NCI-H524 treated with DMSO at 0.1 percent for 48 hours (cell line): Measurements from ENCODE around the gene UHRF1.
"Not testable (repeated sequence)": the region's sequence is repeated elsewhere in the genome, so short reads cannot be mapped to it uniquely, and the experiment has no call there.

ENCODE experiments used
- DNase-seq: peaks from one replicate; lab custom pipeline; 2025; lab: John Stamatoyannopoulos, UW

Gene UHRF1

DNA sequence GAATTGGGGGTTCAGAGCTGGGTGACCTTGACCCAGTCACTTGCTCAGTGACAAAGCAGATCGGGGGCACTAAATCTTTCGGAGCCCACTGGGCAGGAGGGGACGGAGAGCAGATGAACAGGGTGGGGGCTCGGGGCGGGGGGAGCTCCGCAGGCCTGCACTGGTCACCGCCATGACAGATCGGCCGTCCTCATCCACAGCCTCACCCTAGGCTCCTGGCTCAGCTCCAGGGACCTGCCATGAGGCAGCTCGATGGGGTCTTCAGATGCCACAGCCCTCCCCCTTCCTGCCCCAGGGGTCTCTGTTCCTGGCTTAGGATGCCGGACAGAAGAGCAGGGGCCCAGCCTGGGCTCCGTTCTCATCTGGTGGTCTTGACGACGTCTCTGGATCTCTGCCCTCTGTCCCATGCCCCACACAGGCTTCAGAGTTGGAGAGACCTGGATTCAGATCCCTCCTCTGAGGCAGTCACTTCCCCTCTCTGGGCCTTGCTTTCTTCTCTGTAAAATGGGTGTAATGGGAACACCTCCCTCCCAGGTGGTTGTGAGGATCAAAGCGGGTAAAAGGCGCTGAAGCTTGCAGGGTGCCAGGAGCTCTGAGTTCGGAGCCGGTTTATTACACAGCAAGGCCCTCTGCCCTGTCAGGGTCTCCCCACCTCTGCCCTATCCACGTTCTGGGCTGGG lies 62.7 kb downstream of the UHRF1 start:
- DNase-seq, result no peak

GRCh38 chr19:4972509-4973230 lies 63.4 kb downstream of the UHRF1 start:
- DNase-seq, result no peak

DNA sequence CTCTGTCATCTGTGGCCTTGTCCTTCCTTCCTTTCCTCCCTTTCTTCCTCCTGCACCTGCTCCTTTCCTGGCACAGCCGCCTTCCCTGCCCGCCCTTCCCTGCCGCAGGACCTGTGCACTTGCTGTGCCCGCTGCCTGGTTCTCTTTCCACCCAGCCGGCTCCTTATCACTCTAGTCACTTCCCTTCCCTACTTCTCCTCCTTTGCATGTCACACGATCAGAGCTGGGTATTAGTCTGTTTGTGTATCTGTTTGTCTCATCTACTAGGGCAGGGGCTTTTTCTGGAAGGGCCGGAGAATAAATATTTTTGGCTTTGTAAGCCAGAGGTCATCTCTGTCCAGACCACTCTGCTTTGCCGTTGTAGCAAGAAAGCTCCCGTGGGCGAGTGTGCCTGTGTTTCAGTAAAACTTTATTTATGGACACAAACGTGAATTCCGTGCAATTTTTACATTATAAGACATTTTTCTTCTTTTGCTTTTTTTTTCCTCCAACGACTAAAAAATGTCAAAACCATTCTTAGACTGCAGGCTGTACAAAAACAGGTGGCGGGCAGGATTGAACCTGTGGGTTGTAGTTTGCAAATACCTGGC lies 65.7 kb downstream of the UHRF1 start:
- DNase-seq, result no peak

- DNase-seq, result not testable (repeated sequence)
These were observed 66.3 kb downstream of the UHRF1 start for GRCh38 chr19:4975601-4976000.

DNA sequence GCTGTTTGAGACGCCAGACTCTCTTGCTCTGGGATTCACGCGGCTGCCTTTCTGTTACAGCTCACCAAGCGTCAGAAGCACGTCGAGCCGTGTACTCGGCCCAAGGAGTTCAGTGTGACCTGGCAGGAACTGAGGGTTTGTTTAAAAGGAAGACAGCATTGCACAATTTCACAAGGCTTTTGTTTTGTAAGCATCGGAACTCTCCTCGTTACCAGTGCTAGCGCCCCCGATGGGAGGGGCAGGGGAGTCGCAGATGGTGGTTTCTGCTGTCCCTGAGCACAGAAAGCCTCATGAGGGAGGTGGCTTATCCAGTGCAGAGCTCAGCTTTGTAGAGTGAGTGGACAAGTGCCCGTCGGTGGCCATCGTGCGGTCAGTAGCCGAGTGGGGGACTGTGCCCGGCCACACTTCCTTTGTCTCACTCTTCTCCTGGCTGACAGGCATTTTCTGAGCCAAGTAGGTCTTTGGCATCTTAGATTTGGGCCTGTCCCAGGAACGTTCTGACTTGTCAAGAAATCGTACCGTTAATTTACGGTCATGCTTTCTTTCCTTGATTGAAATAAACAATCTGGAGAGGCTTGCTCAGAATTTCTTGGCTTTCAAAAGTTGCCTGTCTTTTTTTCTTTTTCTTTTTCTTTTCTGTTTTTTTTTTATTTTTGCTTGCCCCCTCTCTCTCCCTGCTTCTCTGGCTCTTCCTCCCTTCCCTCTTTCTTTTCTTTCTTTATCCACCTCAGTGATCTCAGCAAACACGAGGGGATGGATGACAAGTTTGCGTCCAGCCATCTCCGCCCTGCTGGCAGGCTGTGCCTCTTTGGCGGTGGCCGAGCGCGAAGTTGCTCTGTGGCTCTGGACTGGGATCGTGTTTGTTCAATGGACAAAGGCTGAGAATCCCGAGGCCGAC lies 67.3 kb downstream of the UHRF1 start:
- DNase-seq, result no peak

DNA sequence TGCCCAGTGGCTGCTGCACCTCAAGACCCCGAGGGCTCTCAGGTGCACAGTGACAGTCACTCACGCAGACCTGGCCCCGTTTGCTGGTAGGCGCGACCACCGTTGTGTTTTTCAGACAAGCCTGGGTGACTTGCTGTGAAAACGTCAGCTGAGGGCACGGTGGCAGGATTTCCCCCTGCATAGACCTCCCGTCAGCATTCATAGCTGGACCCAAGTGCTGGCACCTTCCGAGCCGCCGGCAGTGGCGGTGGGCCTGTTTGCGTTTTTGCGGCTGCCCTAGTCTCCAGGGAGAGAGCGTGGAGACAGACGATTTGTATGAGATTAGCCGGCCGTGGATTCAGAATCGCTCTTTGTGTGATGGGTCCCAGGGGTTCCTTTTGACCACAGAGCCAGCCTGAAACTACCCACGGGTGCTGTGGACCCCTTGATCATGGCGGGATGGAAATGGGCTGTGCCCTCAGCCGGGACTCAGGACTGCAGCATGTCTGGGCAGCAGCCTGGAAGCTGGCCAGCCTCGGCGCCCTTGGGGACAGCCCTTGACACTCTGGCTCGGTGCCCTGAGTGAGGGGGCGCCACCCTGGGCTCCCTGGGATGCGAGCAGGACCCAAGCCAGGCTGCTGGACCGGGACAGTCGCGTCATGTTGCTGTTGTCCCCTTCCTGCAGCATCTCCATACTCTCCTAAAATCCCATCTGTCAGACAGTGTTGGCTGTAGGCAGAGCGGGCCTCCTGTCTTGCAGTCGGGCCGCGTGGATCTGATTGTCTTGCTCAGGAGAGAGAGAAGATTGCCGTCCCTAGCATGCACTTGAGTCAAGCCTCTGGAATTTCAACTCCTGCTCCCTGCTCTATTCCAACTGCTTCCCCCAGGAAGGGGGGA lies 68.2 kb downstream of the UHRF1 start:
- no peak for DNase-seq

- DNase-seq, result no peak
These were observed 70.0 kb downstream of the UHRF1 start for GRCh38 chr19:4979211-4979807.

DNA sequence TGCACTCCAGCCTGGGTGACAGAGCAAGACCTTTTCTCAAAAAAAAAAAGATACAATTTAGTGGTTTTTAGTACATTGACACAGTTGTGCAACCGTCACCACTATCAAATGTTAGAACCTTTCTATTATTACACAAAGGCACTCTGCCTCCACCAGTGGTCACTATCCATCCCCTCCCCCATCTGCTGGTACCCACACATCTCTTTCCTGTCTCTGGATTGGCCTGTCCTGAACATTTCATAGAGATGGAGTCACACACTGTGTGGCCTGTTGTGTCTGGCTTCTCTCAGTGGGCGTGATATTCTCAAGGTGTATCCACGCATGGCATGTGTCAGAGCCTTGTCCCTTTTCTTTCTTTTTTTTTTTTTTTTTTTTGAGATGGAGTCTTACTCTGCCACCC lies 70.8 kb downstream of the UHRF1 start:
- no peak for DNase-seq

- DNase-seq, result no peak
These were observed 71.8 kb downstream of the UHRF1 start for GRCh38 chr19:4980838-4981680.

GRCh38 chr19:4981681-4981958 lies 72.3 kb downstream of the UHRF1 start:
- no peak for DNase-seq

- no peak for DNase-seq
These were observed 74.2 kb downstream of the UHRF1 start for GRCh38 chr19:4983346-4984105.

DNA sequence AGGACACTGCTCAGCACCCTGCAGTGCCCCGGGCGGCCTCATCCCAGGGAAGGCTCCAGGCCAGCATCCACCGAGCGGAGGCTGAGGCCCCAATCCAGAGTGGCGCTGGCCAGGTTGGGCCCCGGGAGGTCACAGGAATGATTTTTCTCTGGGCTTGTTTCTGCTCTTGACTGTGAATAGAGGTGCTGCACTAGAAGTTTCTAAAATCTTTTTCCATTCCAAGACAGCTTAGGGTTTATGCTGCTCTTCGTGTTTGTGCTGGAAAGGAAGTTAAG lies 74.7 kb downstream of the UHRF1 start:
- no peak for DNase-seq

DNA sequence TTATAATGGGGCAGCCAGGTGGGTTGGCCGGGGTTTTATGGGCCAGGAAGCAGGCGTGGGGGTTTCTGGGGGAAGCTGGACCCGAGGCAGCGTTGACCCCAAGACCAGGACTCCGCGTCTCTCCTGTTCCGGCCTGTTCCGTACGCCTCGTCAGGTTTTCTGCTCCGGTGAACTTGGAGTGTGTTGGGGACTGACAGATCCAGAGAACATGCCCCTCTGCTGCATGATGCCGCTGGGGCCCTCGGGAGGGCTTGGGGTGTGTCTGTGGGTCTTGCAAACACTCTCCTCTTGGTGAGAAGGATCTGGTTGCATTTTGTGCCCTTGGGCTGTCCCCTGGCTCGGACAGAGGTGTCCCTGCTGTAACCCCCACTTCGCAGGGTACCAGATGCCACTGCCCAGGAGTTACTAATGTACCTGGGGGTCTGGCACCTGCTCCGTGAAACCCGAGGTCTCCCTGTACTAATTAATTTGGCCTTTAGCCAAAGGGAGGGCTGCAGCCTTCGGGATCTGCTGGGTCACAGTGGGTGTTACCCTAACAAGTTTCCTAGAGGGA lies 75.2 kb downstream of the UHRF1 start:
- no peak for DNase-seq

GRCh38 chr19:4985551-4985991 lies 76.3 kb downstream of the UHRF1 start:
- no peak for DNase-seq

DNA sequence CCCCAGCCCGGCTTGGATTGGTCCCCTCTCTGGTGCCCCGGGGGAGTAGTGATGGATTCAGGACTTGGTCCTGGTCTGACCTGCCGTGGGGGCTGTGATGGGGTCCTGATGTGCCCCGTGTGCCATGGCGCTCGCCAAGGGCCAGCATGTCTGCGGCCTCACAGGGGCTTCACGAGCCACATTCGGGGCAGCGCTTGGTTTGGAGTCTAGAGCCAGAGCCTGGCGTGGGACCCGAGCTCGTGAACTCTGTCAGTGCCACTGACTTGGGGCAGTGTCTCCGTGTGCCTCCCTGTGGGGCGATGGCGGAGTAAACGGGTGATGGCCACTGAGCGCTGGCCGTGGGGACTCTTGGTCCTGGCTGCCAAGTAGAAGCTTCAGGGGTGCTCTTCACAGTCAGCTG lies 76.8 kb downstream of the UHRF1 start:
- no peak for DNase-seq

GRCh38 chr19:4986471-4986891 lies 77.2 kb downstream of the UHRF1 start:
- no peak for DNase-seq

DNA sequence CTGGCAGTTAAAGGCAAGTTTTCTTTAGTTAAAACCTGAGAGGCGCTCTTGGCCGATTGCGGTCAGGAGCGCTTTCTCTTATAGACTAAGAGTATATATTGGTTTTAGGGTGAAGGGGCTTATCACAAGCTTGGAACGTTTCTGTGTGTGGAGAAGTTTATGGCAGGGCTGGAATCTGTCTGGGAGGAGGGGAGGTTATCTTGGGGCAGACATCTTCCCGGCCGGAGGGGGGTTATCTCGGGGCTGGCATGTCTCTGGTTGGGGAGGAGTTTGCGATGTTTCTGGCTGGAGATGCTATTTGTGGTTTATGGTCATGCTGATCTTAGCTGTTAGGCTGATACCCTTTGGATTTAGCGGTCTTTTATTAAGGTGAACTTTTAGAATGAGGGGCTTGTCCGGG lies 78.0 kb downstream of the UHRF1 start:
- DNase-seq, result no peak

DNA sequence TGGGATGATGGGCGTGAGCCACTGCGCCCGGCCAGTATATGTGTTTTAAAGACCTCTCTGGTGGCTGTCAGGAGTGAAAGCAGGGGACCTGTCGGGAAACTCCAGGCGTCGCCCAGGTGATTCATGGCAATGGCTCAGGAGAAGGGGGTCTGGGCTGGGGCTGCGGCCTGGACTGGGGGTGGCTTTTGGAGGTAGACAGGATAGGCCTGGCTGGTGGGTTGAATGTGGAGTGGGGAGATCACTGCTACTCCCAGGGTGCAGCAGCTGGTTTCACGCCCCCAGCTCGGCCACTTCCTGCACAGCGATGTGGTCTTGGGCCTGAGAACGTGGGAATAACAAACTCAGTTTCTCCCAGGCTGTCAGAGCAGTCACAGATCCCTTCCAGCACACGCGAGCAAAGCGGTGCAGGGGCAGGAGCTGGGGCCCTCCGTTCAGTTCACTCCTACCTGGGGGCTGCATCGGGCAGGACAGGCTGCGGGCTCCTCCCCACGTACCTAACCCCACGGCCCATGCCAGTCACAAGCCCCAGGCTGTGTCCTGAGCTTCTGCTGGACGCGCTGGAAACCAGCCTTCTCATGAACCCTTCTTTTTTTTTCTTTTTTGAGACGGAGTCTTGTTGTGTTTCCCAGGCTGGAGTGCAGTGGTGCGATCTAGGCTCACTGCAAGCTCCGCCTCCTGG lies 78.5 kb downstream of the UHRF1 start:
- no peak for DNase-seq

DNA sequence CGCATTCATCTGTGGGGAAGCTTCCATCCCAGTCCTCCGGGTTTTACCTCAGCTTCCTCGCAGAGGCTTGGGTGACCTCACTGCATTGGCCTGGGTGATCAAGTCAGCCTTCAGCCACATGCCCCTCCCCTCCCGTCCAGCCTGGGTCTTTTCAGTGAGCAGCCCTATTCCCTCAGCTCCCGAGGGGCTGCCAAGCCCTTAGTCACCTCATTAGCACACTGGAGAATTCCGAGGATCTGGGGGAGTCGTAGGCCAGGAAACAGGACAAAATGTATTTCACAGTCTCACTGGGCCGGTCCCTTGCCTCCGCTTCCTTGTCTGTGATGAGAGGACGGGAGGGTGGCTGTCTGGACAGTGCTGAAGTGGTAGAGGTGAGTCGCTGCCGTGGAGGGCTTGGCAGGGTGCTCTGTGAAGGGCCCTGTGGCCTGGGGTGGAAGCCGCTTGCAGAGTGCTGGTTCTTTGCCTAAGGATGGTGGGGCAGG lies 79.5 kb downstream of the UHRF1 start:
- no peak for DNase-seq
